HepG2 (cell line): ENCODE results near the gene EIF1. TPM values are rescaled to one million over a fixed set of nuclear protein-coding genes. Genes with fewer than 3 reads are reported as not detected.

Source experiments
- ATAC-seq: fragments of 200-7000 bp; cut with Tn5 transposase; 3 replicates; pipeline ENCODE4 v1.9.1; 2020; ENCODE audit warnings: mild to moderate bottlenecking, moderate library complexity
- BruUV-seq: library from RNA; stranded (reverse); fragments of 400-500 nt; replicated peaks from 2 replicates; lab custom pipeline; 2021; lab: Mats Ljungman, UMichigan
- CTCF ChIA-PET: fragments of 300-600 bp; formaldehyde crosslinking; extraction: SDS; loops from one replicate; lab custom pipeline; 2021; ENCODE audit warnings: low total read pairs, inconsistent platforms, low intra/inter-chr PET ratio; lab: Yijun Ruan, JAX
- POLR2A ChIA-PET: fragments of 350-600 bp; sonication (Branson Sonifier 250); formaldehyde crosslinking; loops from one replicate; lab custom pipeline; 2020; ENCODE audit warnings: antibody characterized with exemption, inconsistent platforms; lab: Yijun Ruan, JAX
- DNase-seq: peaks from one replicate; pipeline ENCODE4 v3.0.0-alpha.2; 2015; ENCODE audit warnings: low spot score
- FAIRE-seq: peaks from 3 replicates; lab custom pipeline; 2011; peaks lifted over from hg19 to GRCh38; lab: Jason Lieb, UNC
- H2AFZ ChIP-seq: one replicate; pipeline ENCODE4 v1.6.1; 2011; ENCODE audit warnings: low read length, inconsistent platforms
- H3K27ac ChIP-seq: fragments of 300-600 bp; 3 replicates; pipeline ENCODE4 v1.8.0; 2011; ENCODE audit warnings: mixed run types, mild to moderate bottlenecking, mixed read lengths, low read length, inconsistent platforms; ENCODE audit not compliant: insufficient read depth; ENCODE audit errors: extremely low read length
- H3K27me3 ChIP-seq, 2 experiments: fragments of 200-600 bp in 1 of 2; 2 replicates in 1 of 2; 3 replicates in 1 of 2; pipeline versions ENCODE4 v1.6.0 to v1.8.0; 2011; ENCODE audit warnings: low read length in 2 of 2, mild to moderate bottlenecking in 2 of 2, moderate library complexity in 2 of 2, inconsistent platforms in 1 of 2; ENCODE audit not compliant: insufficient read depth in 2 of 2, control insufficient read depth in 1 of 2
- H3K36me3 ChIP-seq, 2 experiments: fragments of 200-600 bp in 1 of 2; replicated peaks in 1 of 2; 2 replicates in 1 of 2; 3 replicates in 1 of 2; pipeline versions ENCODE4 v1.5.1 to v1.8.0; 2011; ENCODE audit warnings: low read length in 2 of 2, inconsistent platforms in 1 of 2; ENCODE audit not compliant: insufficient read depth in 2 of 2, control insufficient read depth in 1 of 2
- H3K4me1 ChIP-seq: 2 replicates; pipeline ENCODE4 v1.5.1; 2012; ENCODE audit warnings: low read length, inconsistent platforms; ENCODE audit not compliant: insufficient read depth
- H3K4me2 ChIP-seq: 2 replicates; pipeline ENCODE4 v1.6.0; 2011; ENCODE audit warnings: low read depth, low read length, inconsistent platforms
- H3K4me3 ChIP-seq, 3 experiments: fragments of 200-600 bp in 1 of 3; sonication (generic), shearing (Covaris generic) in 1 of 3; replicated peaks in 1 of 3; 2 replicates each; pipeline ENCODE4 v1.5.1; 2011 to 2016; ENCODE audit warnings: low read length in 3 of 3, inconsistent platforms in 2 of 3, low read depth in 2 of 3, mild to moderate bottlenecking in 2 of 3, control low read depth in 1 of 3, mixed read lengths in 1 of 3; ENCODE audit not compliant: insufficient read depth in 1 of 3
- H3K79me2 ChIP-seq: one replicate; pipeline ENCODE4 v1.6.1; 2011; ENCODE audit warnings: low read length, inconsistent platforms; ENCODE audit not compliant: insufficient read depth
- H3K9ac ChIP-seq: 2 replicates; pipeline ENCODE4 v1.6.0; 2011; ENCODE audit warnings: mild to moderate bottlenecking, low read depth, low read length, inconsistent platforms; ENCODE audit not compliant: insufficient read depth
- H3K9me3 ChIP-seq: 2 replicates; pipeline ENCODE4 v1.5.1; 2012; ENCODE audit warnings: mild to moderate bottlenecking, low read length
- H4K20me1 ChIP-seq: 2 replicates; pipeline ENCODE4 v1.6.0; 2011; ENCODE audit warnings: inconsistent platforms, mild to moderate bottlenecking, low read length, moderate library complexity; ENCODE audit not compliant: insufficient read depth
- ATF4 ChIP-seq, 2 experiments: fragments of 450-650 bp in 1 of 2; sonication (generic) in 1 of 2; formaldehyde crosslinking; IDR thresholded peaks; 2 replicates each; pipeline versions ENCODE4 v1.5.0 to v1.8.0; 2020 to 2022; ENCODE audit warnings: mild to moderate bottlenecking in 1 of 2, missing genetic modification reagents in 1 of 2
- NFYB ChIP-seq: sonication (generic); formaldehyde crosslinking; IDR thresholded peaks from 2 replicates; pipeline ENCODE4 v1.4.0; 2020; ENCODE audit warnings: missing genetic modification reagents
- SETDB1 ChIP-seq: sonication (generic); formaldehyde crosslinking; IDR thresholded peaks from 2 replicates; pipeline ENCODE4 v1.5.1; 2020; ENCODE audit warnings: missing genetic modification reagents, mild to moderate bottlenecking, borderline replicate concordance
- ZNF335 ChIP-seq: sonication (generic); formaldehyde crosslinking; IDR thresholded peaks from 2 replicates; pipeline ENCODE4 v1.4.0; 2020; ENCODE audit warnings: missing genetic modification reagents
- ZSCAN5A ChIP-seq: sonication (generic); formaldehyde crosslinking; IDR thresholded peaks from 2 replicates; pipeline ENCODE4 v1.8.0; 2022; ENCODE audit warnings: mild to moderate bottlenecking, missing genetic modification reagents, borderline replicate concordance
- WGBS: methylation state at CpG from one replicate; pipeline ENCODE4 v1.1.6; 2017; ENCODE audit warnings: low lambda C conversion rate; 5-methylcytosine and 5-hydroxymethylcytosine counted together
- in situ Hi-C: cut with HindIII; loops from 2 replicates; pipeline ENCODE4 v1.10.0; 2017; ENCODE audit warnings: low pct_unique_long_range_greater_than_20kb; ENCODE audit not compliant: extremely low pct_ligation_motif_present
- intact Hi-C: fragments of 100-400 bp; cut with micrococcal nuclease; formaldehyde crosslinking; loops from one replicate; pipeline ENCODE4 v1.10.0; 2022; ENCODE audit not compliant: unreplicated experiment
- polyA plus RNA-seq, 8 experiments: library from polyadenylated mRNA; depleted of rRNA in 3 of 8; stranded (reverse) in 7 of 8; unstranded in 1 of 8; fragments of >200 nt; fragmentation: Illumina TruSeq in 4 of 8; extraction: Trizol in 4 of 8; gene quantifications; 2 replicates each; pipeline versions ENCODE4 v1.2.1 to v1.2.3, GENCODE V29; 2011 to 2016; ENCODE audit warnings: low read depth in 4 of 8, missing spikeins in 1 of 8, mixed read lengths in 1 of 8; ENCODE audit not compliant: insufficient read depth in 1 of 8
- total RNA-seq, 5 experiments: library from RNA; depleted of rRNA; stranded (reverse); fragments of >200 nt; fragmentation: Illumina TruSeq; extraction: Trizol; gene quantifications; 2 replicates each; pipeline ENCODE4 v1.2.3, GENCODE V29; 2016; ENCODE audit warnings: low read depth in 1 of 5

EIF1 gene
- total and polyA plus RNA-seq, 2 of the 13 experiments (the other 11 are each of a cell fraction or from before 2014, with no cell fraction given) = 147 to 517 TPM

- FAIRE-seq = no peak
- Histone ChIP-seq H3K27me3 (peaks cover 10 to 39% of the 10 kb centered on the region in 2 experiments; a peak in 3 of 5 replicates), H3K9ac (no peak overlapping the region), H4K20me1 (no peaks in the 10 kb centered on the region), H3K79me2 (no peaks in the 10 kb centered on the region), H3K4me2 (no peak overlapping the region), H3K4me1 (0 out of 2 replicates have a peak, but pooled peaks cover 8% of the 10 kb centered on the region), H3K36me3 (no peaks in the 10 kb centered on the region), H3K27ac (no peak overlapping the region), H3K9me3 (no peaks in the 10 kb centered on the region), H2AFZ (no peak overlapping the region), H3K4me3 (no peak overlapping the region)
- no peak for ATAC-seq
- TF ChIP-seq SETDB1 (CRISPR knock-in tag) = no peak
- no peak for TF ChIP-seq NFYB (CRISPR knock-in tag)
- TF ChIP-seq ZSCAN5A (CRISPR knock-in tag) = no peak
- TF ChIP-seq ATF4 (CRISPR knock-in tag; IDR thresholded peaks at IDR 0.05) = no peak
- no peak for TF ChIP-seq ZNF335 (CRISPR knock-in tag)
- DNase-seq = no peak
- intact Hi-C loops (no loop called here), in situ Hi-C loops (no loop called here)
- BruUV-seq = no TSS peak
- ChIA-PET CTCF (no interaction called here), POLR2A (interaction anchor here (1.7 kb wide), 1 partner anchor 28 kb away, joined by 5 read pairs; no protein-coding TSS in a partner anchor)
- 34% methylated on average over 15 of the region's 15 CpGs for WGBS
Measured at GRCh38 chr17:41717408-41718286, 29.0 kb downstream of the EIF1 start.
